ENCODE results near the gene TF.

The TF gene

GRCh38 chr3:133833267-133833666, 87.1 kb downstream of the TF start:
- TF ChIP-seq ZNF138 (tag by site-specific recombination; IDR thresholded peaks at IDR 0.05; ENCODE audit: borderline replicate concordance) (no peak), ZNF155 (tag by site-specific recombination; IDR thresholded peaks at IDR 0.05) (no peak), ZNF114 (tag by site-specific recombination; IDR thresholded peaks at IDR 0.05) (no peak), ZBTB20 (tag by site-specific recombination; IDR thresholded peaks at IDR 0.05) (no peak), ZNF350 (tag by site-specific recombination; IDR thresholded peaks at IDR 0.05) (no peak), ZIC2 (tag by site-specific recombination; IDR thresholded peaks at IDR 0.05) (no peak), ZBTB8A (tag by site-specific recombination; IDR thresholded peaks at IDR 0.05) (no peak), ZNF169 (tag by site-specific recombination; IDR thresholded peaks at IDR 0.05) (no peak), ZBTB26 (tag by site-specific recombination; optimal IDR thresholded peaks at IDR 0.05) (no peak)
- Histone ChIP-seq H3K27ac (ENCODE audit: extremely low read depth, low read depth, low read length) (no peak overlapping the region), H3K9me3 (ENCODE audit: control insufficient read depth, insufficient read depth, low read depth, low read length) (no peaks in the 10 kb centered on the region), H3K4me1 (ENCODE audit: control insufficient read depth, insufficient read depth, low read length) (no peaks in the 10 kb centered on the region), H3K36me3 (ENCODE audit: control insufficient read depth in 2 of 2, insufficient read depth in 1 of 2, low read length in 2 of 2) (peaks cover 0 to 52% of the 10 kb centered on the region in 2 experiments; a peak in 1 of 3 replicates), H3K4me3 (ENCODE audit: low read depth, low read length) (no peak overlapping the region)
- ChIA-PET POLR2A (no interaction called here), CTCF (interaction anchor here (0.6 kb wide), 1 partner anchor 78 kb away, joined by 4 read pairs; no protein-coding TSS in a partner anchor)

- no peaks in the 10 kb centered on the region for H3K4me1 ChIP-seq (ENCODE audit: control insufficient read depth, insufficient read depth, low read length)
- no peaks in the 10 kb centered on the region for H3K9me3 ChIP-seq (ENCODE audit: control insufficient read depth, insufficient read depth, low read depth, low read length)
- ChIA-PET CTCF (interaction anchor here (0.6 kb wide), 1 partner anchor 77 kb away, joined by 4 read pairs; no protein-coding TSS in a partner anchor), POLR2A (no interaction called here)
- H3K36me3 ChIP-seq (ENCODE audit: control insufficient read depth in 2 of 2, insufficient read depth in 1 of 2, low read length in 2 of 2): peaks cover 0 to 60% of the 10 kb centered on the region in 2 experiments; a peak in 1 of 3 replicates
- no peak for TF ChIP-seq ZNF560 (tag by site-specific recombination; IDR thresholded peaks at IDR 0.05; ENCODE audit: borderline replicate concordance)
- TF ChIP-seq ZNF610 (tag by site-specific recombination; IDR thresholded peaks at IDR 0.05; ENCODE audit: borderline replicate concordance): no peak
- TF ChIP-seq ZNF658 (tag by site-specific recombination; IDR thresholded peaks at IDR 0.05): no peak
- no peak for TF ChIP-seq ZNF561 (tag by site-specific recombination; IDR thresholded peaks at IDR 0.05; ENCODE audit: borderline replicate concordance)
- no peak for TF ChIP-seq ZSCAN23 (tag by site-specific recombination; IDR thresholded peaks at IDR 0.05)
- TF ChIP-seq ZBTB49 (tag by site-specific recombination; IDR thresholded peaks at IDR 0.05; ENCODE audit: low read depth): no peak
- TF ChIP-seq FEZF1 (tag by site-specific recombination; IDR thresholded peaks at IDR 0.05): no peak
- no peak for TF ChIP-seq EGR2 (tag by site-specific recombination; IDR thresholded peaks at IDR 0.05; ENCODE audit: low read depth)
- no peak for TF ChIP-seq ZNF776 (tag by site-specific recombination; IDR thresholded peaks at IDR 0.05; ENCODE audit: borderline replicate concordance)
- no peak for TF ChIP-seq ZNF423 (tag by site-specific recombination; IDR thresholded peaks at IDR 0.05)
- TF ChIP-seq ZNF747 (tag by site-specific recombination; IDR thresholded peaks at IDR 0.05): no peak
- TF ChIP-seq ZNF785 (tag by site-specific recombination; IDR thresholded peaks at IDR 0.05): no peak
- no peak for TF ChIP-seq HOXD13 (CRISPR knock-in tag; IDR thresholded peaks at IDR 0.05; ENCODE audit: borderline replicate concordance)
- TF ChIP-seq ZEB2 (tag by site-specific recombination; IDR thresholded peaks at IDR 0.05): no peak
- no peak for TF ChIP-seq ZNF585B (tag by site-specific recombination; IDR thresholded peaks at IDR 0.05)
- TF ChIP-seq AEBP2 (tag by site-specific recombination; IDR thresholded peaks at IDR 0.05; ENCODE audit: borderline replicate concordance): no peak
- TF ChIP-seq ZNF692 (tag by site-specific recombination; IDR thresholded peaks at IDR 0.05): no peak
- no peak for TF ChIP-seq ZNF2 (tag by site-specific recombination; IDR thresholded peaks at IDR 0.05)
- no peak for TF ChIP-seq ZNF707 (tag by site-specific recombination; IDR thresholded peaks at IDR 0.05)
- H3K4me3 ChIP-seq (ENCODE audit: low read depth, low read length): no peak overlapping the region
- no peak overlapping the region for H3K27ac ChIP-seq (ENCODE audit: extremely low read depth, low read depth, low read length)
These were observed 87.9 kb downstream of the TF start for GRCh38 chr3:133833880-133834620.

Measured in HEK293 (cell line).